Endometrium (tissue), 2 donors: ENCODE results near the gene STRIP1.

Experiments used
- FAIRE-seq: peaks from 2 replicates; lab custom pipeline; 2012; peaks lifted over from hg19 to GRCh38; lab: Jason Lieb, UNC
- donor health status: control.
- donor health status: control.

STRIP1 gene

GRCh38 chr1:110094931-110095654 is 60.7 kb downstream of the STRIP1 start:
- no peak for FAIRE-seq

DNA sequence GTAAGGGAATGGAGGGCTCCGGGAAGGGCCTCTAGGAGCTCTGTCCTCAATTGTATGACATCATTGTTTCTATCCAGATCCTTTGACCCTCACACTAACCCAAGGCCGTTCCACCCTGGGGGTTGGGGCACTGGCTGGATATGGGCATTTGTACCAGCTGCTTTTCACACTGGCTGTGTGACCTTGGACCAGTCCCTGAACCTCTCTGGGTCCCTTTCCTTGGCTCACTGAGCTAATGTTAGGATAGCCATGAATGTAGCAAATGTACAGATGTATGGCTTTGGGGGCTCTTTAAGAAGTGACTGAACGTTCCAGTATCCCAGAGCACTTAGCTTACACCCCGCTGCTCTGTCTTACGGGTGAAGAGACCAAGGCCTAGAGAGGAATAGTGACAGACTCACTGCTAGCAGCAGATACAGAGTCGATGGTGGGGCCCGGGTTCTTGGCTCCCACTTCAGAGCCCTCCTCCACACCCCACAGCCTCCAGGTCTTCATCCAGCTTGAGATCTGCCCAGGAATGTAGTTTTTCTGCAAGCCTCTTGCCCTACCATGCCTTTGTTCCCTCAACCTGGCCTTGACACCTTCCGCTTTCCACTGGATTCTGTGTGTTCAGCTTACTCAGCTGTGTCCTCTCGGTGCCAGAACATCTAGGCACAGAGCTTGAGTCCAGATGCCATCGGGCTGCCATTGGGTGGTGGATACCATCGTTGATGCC is 63.2 kb downstream of the STRIP1 start:
- FAIRE-seq = no peak

- FAIRE-seq = no peak
Measured at GRCh38 chr1:110098222-110099026, 64.0 kb downstream of the STRIP1 start.

GRCh38 chr1:110100335-110100734 is 65.9 kb downstream of the STRIP1 start:
- FAIRE-seq = no peak

GRCh38 chr1:110102081-110102480 is 67.7 kb downstream of the STRIP1 start:
- no peak for FAIRE-seq
